K562 (cell line): ENCODE measurements around the gene SUPT5H. TPM values are rescaled to one million over a fixed set of nuclear protein-coding genes. Genes with fewer than 3 reads are reported as not detected.
A peak's percentile ranks its signal among the peaks of the same experiment; 100 is the strongest.

Experiments
- ARHGAP35 ChIP-seq: fragments of 450-650 bp; IDR thresholded peaks from 2 replicates; pipeline ENCODE4 v1.6.1; 2018; ENCODE audit not compliant: partially characterized antibody
- ATF1 ChIP-seq, 2 experiments: fragments of 450-650 bp in 1 of 2; IDR thresholded peaks; 2 replicates each; pipeline ENCODE4 v1.6.1; 2016; ENCODE audit warnings: missing compliant biosample characterization in 1 of 2, missing genetic modification characterization in 1 of 2
- ATF4 ChIP-seq: fragments of 450-650 bp; formaldehyde crosslinking; IDR thresholded peaks from 2 replicates; pipeline ENCODE4 v1.4.0; 2022; ENCODE audit warnings: mild to moderate bottlenecking, moderate library complexity
- ATF7 ChIP-seq: fragments of 450-650 bp; IDR thresholded peaks from 2 replicates; pipeline ENCODE4 v1.7.1; 2014; ENCODE audit warnings: mild to moderate bottlenecking, moderate library complexity
- CHD7 ChIP-seq: fragments of 200-600 bp; sonication (generic); IDR thresholded peaks from one replicate; pipeline ENCODE4 v1.6.1; 2012; ENCODE audit warnings: mild to moderate bottlenecking, low read depth, low read length, inconsistent platforms
- EZH2 ChIP-seq: IDR thresholded peaks from 2 replicates; pipeline ENCODE4 v1.6.1; 2012; ENCODE audit warnings: low read depth, mild to moderate bottlenecking, inconsistent platforms, low read length, borderline replicate concordance
- FOXK1 ChIP-seq: sonication (generic); formaldehyde crosslinking; IDR thresholded peaks from 2 replicates; pipeline ENCODE4 v1.8.0; 2022; ENCODE audit warnings: missing genetic modification reagents, mild to moderate bottlenecking, borderline replicate concordance
- MLLT1 ChIP-seq, 2 experiments: fragments of 450-650 bp; IDR thresholded peaks; 2 replicates each; pipeline ENCODE4 v1.6.1; 2016
- POLR3G ChIP-seq: IDR thresholded peaks from 2 replicates; pipeline ENCODE4 v1.6.1; 2011; ENCODE audit not compliant: insufficient read length, insufficient replicate concordance; ENCODE audit errors: extremely low read depth
- SMC3 ChIP-seq: conservative IDR thresholded peaks from 2 replicates; pipeline ENCODE4 v1.6.1; 2011; ENCODE audit warnings: low read depth, low read length, improper control_type of control experiment; ENCODE audit not compliant: insufficient read depth
- SRSF7 ChIP-seq: fragments of 200-400 bp; formaldehyde crosslinking; optimal IDR thresholded peaks from 2 replicates; pipeline ENCODE3; 2017; ENCODE audit warnings: mild to moderate bottlenecking, low read depth, low read length
- ZNF263 ChIP-seq: sonication (generic); formaldehyde crosslinking; IDR thresholded peaks from 2 replicates; pipeline ENCODE4 v1.8.0; 2022; ENCODE audit warnings: mild to moderate bottlenecking, missing genetic modification reagents, borderline replicate concordance
- ZNF589 ChIP-seq: fragments of 200-800 bp; sonication (Bioruptor generic); IDR thresholded peaks from 2 replicates; pipeline ENCODE4 v1.6.1; 2016; ENCODE audit warnings: low read depth, missing genetic modification characterization, missing compliant biosample characterization
- polyA plus RNA-seq, 8 experiments: library from polyadenylated mRNA; depleted of rRNA in 4 of 8; stranded (reverse) in 5 of 8; unstranded in 3 of 8; fragments of >200 nt; fragmentation: Nextera tagmentation in 2 of 8; fragmentation: Illumina TruSeq in 1 of 8; extraction: Ambion mirVana in 2 of 8; extraction: Trizol in 1 of 8; gene quantifications; 2 replicates each; pipeline versions ENCODE4 v1.2.1 to v1.2.3, GENCODE V29; 2011 to 2014; ENCODE audit warnings: inconsistent platforms in 1 of 8, missing spikeins in 1 of 8
- total RNA-seq, 7 experiments: library from RNA; depleted of rRNA in 6 of 7; stranded (reverse); fragments of >200 nt in 6 of 7; fragmentation: Illumina TruSeq in 2 of 7; extraction: Trizol in 2 of 7; gene quantifications; 2 replicates each; pipeline versions ENCODE4 v1.2.1 to v1.2.3, GENCODE V29; 2011 to 2021; ENCODE audit warnings: low replicate concordance in 1 of 7

Gene SUPT5H
- total and polyA plus RNA-seq, 9 of the 15 experiments (the other 6 are each of a cell fraction or from before 2014, with no cell fraction given) = 13.3 to 85.9 (median 35.9) TPM

- TF ChIP-seq CHD7 (no peak), SMC3 (no peak), EZH2 (no peak), ARHGAP35 (no peak), POLR3G (no peak), ZNF263 (CRISPR knock-in tag) (no peak; the same call in 1 of the 2 replicates), SRSF7 (no peak), FOXK1 (CRISPR knock-in tag) (peak; percentile 85; the same call in 1 of the 2 replicates), ATF7 (peak; percentile 93), MLLT1 (IDR thresholded peaks at IDR 0.05) (no peak), ATF4 (CRISPR knock-in tag) (no peak), ATF1 (CRISPR knock-in tag; IDR thresholded peaks at IDR 0.05) (peak; percentile 35; the same call in 1 of the 2 replicates), ATF1 (tag; IDR thresholded peaks at IDR 0.05) (peak; percentile 96), ZNF589 (no peak; the same call in 1 of the 2 replicates)
Measured at GRCh38 chr19:39480337-39481228, 35.2 kb downstream of the SUPT5H start, which contains the start of gene TIMM50 (continued).
